Peyer's patch (tissue), 4 donors: ENCODE measurements around the gene RFX8.

Experiments used
- CTCF ChIP-seq, 6 experiments: fragments of 450-650 bp in 4 of 6; fragments of 200-600 bp in 2 of 6; sonication (generic) in 1 of 6; IDR thresholded peaks; one replicate each; pipeline ENCODE4 v1.5.1; 2017 to 2019; ENCODE audit warnings: antibody characterized with exemption in 6 of 6, mild to moderate bottlenecking in 3 of 6, moderate library complexity in 1 of 6
- POLR2A ChIP-seq, 2 donors: fragments of 450-650 bp; IDR thresholded peaks; one replicate each; pipeline ENCODE4 v1.5.1; 2017; ENCODE audit warnings: antibody characterized with exemption in 2 of 2, mild to moderate bottlenecking in 2 of 2, moderate library complexity in 2 of 2

DNA sequence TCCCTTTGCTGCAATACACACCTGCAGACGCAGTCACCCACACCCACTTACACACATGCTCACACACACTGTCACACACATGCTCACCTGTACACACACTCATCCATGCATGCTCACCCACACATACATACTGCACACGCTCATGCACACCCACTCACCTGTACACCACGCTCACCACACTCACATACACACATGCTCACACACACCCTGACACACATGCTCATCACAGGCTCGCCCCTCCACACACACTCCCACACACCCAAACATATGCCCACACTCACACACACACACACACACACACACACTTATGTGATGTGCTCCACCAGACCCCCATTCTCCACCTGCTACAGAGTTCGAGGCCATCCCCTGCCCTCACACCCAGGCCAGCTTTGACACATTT is 64.8 kb downstream of the RFX8 start:
- TF ChIP-seq CTCF (IDR thresholded peaks at IDR 0.05) (no peak), POLR2A (IDR thresholded peaks at IDR 0.05) (no peak)
